Measurements from ENCODE around the gene BANF2.
"Not testable (repeated sequence)": the region's sequence is repeated elsewhere in the genome, so short reads cannot be mapped to it uniquely, and the experiment has no call there.

The BANF2 gene

DNA sequence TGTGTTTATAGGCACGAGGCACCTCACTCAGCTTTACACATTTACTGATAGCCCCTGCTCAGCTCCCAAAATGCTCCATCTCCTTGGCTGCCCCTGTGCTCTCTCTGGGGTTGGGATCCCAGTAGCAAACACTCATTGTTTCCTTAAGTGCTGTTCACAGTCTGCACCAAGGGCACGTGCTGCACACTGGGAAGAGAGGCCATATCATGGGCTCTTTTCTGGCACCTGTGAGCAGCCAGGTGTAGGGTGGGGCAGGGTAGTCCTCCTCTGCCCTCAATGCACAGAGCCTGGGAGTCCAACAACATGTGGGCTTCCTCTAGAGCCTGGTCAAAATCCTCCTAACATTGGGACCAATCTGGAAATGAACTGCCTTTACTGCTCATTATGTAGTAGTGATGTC is 67.9 kb downstream of the BANF2 start:
- no peak for FAIRE-seq

DNA sequence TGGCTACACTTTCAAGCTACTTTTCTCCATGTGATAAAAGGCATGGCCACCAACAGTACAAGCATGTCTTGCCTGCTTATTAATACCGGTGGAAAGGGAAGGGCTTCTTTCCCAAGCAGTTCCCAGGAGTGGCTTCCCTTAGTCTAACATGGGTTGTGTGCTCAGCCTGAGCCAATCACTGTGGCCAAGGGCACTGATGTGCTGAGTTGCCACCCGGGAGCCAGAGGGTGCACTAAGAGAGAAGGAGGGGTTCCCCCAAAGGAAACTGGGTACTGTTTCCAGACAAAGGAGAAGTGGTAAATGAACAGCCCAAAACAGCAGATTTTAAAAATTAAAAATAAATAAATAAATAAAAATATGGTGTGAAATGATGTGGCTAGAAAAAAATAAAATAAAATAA is 68.5 kb downstream of the BANF2 start:
- no peak for FAIRE-seq

DNA sequence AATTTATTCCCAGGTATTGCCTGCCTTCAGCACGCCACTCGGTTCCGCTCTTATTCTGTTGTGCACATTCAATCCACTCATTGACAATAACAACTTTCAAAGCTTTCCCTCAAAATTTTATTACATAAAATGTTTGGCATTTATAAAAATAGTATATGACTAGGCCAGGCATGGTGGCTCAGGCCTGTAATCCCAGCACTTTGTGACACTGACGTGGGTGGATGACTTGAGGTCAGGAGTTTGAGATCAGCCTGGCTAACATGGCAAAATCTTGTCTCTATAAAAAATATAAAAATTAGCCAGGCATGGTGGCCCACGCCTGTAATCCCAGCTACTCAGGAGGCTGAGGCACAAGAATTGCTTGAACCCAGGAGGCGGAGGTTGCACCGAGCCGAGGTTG is 70.0 kb downstream of the BANF2 start:
- FAIRE-seq, result not testable (repeated sequence)

DNA sequence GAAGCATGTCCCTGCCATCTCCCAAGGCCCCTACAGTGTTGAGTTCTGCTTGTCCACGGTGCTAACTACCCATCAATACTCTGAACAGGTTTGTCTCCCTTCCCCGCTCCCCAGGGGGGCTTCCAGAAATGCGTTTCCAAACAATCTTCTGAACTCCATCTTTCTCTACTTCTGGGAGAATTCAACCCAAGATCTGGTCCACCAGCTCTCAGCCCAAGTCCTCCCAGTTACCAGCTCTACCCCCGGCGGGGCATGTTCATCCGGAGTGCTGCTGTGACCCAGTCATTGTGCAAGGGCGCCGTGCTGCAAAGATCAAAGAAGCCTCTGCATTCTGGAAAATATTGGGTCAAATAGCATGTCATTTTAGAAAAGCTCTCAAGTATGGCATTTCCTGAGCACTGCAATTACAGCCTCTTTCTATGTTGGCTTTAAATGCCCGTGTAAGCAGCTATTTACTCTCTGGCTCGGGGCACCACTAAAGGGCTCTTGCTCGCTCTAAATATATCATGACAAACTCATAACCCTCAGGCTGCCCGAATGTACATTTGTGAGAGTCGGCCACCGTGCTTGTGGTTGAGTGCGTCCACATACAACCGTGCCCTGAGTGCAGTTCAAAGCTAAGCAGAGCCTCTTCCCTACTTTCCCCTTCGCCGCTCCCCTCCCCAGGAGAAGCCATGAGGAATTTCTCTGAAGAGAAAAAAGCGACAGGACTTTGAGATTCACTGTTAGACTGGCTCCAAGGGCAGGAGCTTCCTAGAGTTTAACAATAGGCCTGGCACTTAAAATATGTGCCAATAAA is 71.6 kb downstream of the BANF2 start:
- FAIRE-seq, result no peak

DNA sequence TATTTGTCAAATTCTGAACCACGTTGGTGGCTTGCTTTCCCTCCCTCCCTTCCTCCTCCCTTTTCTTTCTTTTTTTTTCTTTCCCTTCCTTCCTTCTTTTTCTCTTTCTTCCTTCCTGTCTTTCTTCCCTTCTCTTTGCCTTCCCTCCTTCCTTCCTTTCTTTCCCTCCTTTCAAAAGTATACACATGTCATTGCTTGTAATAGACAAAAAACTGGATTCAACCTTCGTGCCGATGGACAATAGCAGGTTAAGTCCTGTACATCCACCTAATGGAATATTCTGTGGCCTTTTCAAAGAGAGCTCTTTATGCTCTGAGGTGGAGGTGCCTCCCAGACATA is 72.2 kb downstream of the BANF2 start:
- no peak for FAIRE-seq

DNA sequence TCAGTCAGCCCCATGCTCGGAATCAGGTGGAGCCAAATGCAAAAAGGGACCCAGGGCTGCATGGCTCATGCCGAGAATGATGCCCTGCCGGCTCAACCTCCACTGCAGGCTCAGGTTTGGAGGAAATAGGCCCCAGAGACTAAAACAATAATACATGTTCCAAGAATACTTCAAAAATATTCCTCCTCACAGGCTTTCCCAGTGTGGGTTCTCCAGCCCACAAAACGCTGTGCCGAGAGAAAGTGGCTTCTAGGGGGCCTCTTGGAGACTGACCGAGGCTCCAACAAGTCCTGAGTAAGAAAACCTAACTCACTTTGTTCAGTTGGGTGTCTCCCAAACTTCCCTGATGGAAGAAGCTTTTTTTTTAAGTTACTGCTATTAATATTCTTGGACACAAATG is 73.9 kb downstream of the BANF2 start:
- FAIRE-seq, result no peak

DNA sequence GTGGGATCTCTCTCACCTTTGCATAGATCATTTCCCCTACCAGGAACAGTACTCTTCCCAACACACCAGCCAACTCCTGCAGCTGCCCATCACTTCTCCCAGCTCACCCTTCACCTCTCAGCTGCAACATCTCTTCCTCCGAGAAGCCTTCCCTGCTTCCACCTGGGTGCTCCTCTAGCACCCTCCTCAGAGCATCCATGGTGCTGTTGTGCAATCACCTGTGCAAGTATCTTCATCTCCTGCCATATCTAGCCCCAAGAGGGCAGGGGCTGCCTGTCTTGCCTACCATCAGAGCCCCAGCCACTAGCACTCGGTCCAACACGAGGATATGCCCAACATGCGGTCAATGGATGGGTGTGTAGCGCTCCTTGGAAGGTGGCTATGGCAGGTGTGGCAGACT is 75.8 kb downstream of the BANF2 start:
- FAIRE-seq, result no peak

DNA sequence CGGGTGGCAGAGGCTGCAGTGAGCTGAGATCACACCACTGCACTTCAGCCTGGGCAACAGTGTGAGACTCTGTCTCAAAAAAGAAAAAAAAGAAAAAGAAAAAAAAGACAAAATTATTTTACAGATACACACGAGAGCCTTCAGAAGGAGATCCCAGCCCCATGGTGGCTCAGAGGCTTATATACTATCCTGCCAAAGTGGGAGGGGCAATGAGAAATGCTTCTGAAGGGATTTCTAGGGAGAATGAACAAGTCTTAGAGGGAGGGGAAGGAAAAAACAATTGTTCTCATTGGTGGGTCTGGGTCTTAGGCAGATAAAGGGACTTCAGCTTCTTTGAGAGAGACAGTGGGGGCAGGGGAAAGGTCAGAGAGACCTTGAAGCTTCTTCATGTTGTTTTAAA is 76.8 kb downstream of the BANF2 start:
- no peak for FAIRE-seq

DNA sequence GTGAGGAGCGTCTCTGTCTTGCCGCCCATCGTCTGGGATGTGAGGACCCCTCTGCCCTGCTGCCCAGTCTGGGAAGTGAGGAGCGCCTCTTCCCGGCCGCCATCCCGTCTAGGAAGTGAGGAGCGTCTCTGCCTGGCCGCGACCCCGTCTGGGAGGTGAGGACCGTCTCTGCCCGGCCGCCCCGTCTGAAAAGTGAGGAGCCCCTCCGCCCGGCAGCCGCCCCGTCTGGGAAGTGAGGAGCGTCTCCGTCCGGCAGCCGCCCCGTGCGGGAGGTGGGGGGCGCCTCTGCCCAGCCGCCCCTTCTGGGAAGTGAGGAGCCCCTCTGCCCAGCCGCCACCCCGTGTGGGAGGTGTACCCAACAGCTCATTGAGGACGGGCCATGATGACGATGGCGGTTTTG is 79.2 kb downstream of the BANF2 start:
- not testable (repeated sequence) for FAIRE-seq

DNA sequence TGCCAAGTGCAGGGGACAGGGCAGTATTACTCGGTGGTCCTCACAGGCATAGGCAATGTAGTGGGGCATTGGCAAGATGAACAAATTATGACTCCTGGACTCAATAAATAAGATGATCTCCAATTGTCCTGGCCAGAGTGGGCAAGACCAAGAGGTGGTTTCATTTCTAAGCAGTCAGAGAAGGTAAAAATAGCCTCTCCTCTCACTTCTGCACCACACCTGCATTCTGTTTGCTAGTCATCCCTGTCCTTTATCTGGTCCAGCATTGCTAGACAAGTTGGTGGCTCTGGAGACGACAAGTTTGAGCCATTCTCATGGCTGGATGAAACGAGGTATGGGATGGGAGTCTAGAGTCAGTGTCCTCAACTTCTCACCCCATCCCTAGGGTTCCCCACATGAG is 83.0 kb downstream of the BANF2 start:
- FAIRE-seq, result no peak

DNA sequence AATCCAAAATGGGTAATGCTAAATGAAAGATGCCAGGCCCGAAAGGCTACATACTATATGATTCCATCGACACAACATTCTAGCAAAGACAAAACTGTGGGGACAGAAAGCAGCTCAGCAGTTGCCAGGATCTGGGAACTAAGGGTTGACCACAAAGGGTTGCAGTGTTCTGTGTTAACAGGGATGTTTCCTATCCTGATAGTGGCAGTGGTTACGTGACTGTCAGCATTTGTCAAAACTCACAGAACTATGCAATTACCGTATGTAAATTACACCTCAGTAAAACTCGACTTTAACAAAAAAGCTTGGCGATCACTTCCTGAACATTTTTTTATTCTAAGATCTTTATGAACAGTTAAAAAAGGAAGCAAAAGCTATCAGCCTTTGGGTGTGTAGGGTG is 83.9 kb downstream of the BANF2 start:
- no peak for FAIRE-seq

DNA sequence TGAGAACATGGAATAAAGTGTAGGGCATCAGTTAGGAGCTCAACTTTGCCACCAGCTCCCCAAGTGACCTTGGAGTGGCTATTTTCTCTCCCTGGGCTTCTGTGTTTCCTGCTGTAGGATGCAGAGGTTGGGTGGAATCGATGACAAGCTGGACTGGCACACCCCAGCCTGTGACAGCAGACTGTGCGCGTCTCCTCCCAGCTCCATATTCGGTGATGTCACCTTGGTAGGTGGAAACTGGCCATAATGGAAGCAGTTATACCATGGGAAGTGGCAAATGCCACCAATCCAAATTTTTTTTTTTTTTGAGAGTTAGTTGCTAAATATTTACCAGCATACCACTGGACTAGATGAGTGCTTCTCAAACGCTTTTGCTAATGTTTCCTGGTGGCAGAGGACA is 85.2 kb downstream of the BANF2 start:
- FAIRE-seq, result no peak

All from TTC549 (cell line).